Loucy (cell line): ENCODE results near the gene TACC2.

Source experiments
- H2AFZ ChIP-seq: fragments of 200-600 bp; sonication (generic); 2 replicates; pipeline ENCODE4 v1.6.0; 2016; ENCODE audit warnings: antibody characterized with exemption, mild to moderate bottlenecking, low read length, moderate library complexity
- H3F3A ChIP-seq: fragments of 200-600 bp; 2 replicates; pipeline ENCODE4 v1.6.0; 2016; ENCODE audit warnings: antibody characterized with exemption, low read depth, mild to moderate bottlenecking
- H3K27me3 ChIP-seq: fragments of 200-600 bp; sonication (generic); 2 replicates; pipeline ENCODE4 v1.6.1; 2014; ENCODE audit warnings: low read length, mild to moderate bottlenecking; ENCODE audit not compliant: insufficient read depth, poor library complexity, severe bottlenecking
- H3K36me3 ChIP-seq: fragments of 200-600 bp; sonication (generic); 2 replicates; pipeline ENCODE4 v1.6.1; 2016; ENCODE audit warnings: low read length; ENCODE audit not compliant: insufficient read depth
- H3K4me1 ChIP-seq: fragments of 200-600 bp; sonication (generic); 2 replicates; pipeline ENCODE4 v1.5.1; 2014; ENCODE audit warnings: low read length, mild to moderate bottlenecking; ENCODE audit not compliant: insufficient read depth, poor library complexity, severe bottlenecking
- H3K4me2 ChIP-seq: fragments of 200-600 bp; sonication (generic); 2 replicates; pipeline ENCODE4 v1.6.0; 2014; ENCODE audit warnings: antibody characterized with exemption, low read length, low read depth, mild to moderate bottlenecking; ENCODE audit not compliant: poor library complexity, severe bottlenecking
- H3K4me3 ChIP-seq: fragments of 200-600 bp; sonication (generic); 2 replicates; pipeline ENCODE4 v1.5.1; 2014; ENCODE audit warnings: low read length, mild to moderate bottlenecking, mixed read lengths; ENCODE audit not compliant: poor library complexity, severe bottlenecking
- H3K79me2 ChIP-seq: fragments of 200-600 bp; sonication (generic); 2 replicates; pipeline ENCODE4 v1.6.1; 2014; ENCODE audit warnings: low read length; ENCODE audit not compliant: insufficient read depth
- H3K9ac ChIP-seq: fragments of 200-600 bp; sonication (generic); 2 replicates; pipeline ENCODE4 v1.6.0; 2014; ENCODE audit warnings: mild to moderate bottlenecking, low read depth, low read length, moderate library complexity; ENCODE audit not compliant: poor library complexity, severe bottlenecking
- H3K9me2 ChIP-seq: fragments of 200-600 bp; sonication (generic); replicated peaks from 2 replicates; pipeline ENCODE4 v1.6.1; 2016; ENCODE audit warnings: low read depth, low read length, mixed read lengths
- H3K9me3 ChIP-seq: fragments of 200-600 bp; sonication (generic); 2 replicates; pipeline ENCODE4 v1.6.1; 2014; ENCODE audit warnings: mild to moderate bottlenecking, antibody characterized with exemption, low read length, low read depth; ENCODE audit not compliant: insufficient read depth
- H4K20me1 ChIP-seq: fragments of 200-600 bp; sonication (generic); 2 replicates; pipeline ENCODE4 v1.6.0; 2014; ENCODE audit warnings: antibody characterized with exemption, low read length, mild to moderate bottlenecking; ENCODE audit not compliant: insufficient read depth, poor library complexity, severe bottlenecking
- CTCF ChIP-seq: fragments of 200-600 bp; sonication (generic); conservative IDR thresholded peaks from 2 replicates; pipeline ENCODE4 v1.5.1; 2014; ENCODE audit warnings: mild to moderate bottlenecking, antibody characterized with exemption, low read length
- EZH2phosphoT487 ChIP-seq: fragments of 200-600 bp; IDR thresholded peaks from 2 replicates; pipeline ENCODE4 v1.6.1; 2018; ENCODE audit warnings: antibody characterized with exemption, mild to moderate bottlenecking, moderate library complexity, borderline replicate concordance

Gene TACC2

DNA sequence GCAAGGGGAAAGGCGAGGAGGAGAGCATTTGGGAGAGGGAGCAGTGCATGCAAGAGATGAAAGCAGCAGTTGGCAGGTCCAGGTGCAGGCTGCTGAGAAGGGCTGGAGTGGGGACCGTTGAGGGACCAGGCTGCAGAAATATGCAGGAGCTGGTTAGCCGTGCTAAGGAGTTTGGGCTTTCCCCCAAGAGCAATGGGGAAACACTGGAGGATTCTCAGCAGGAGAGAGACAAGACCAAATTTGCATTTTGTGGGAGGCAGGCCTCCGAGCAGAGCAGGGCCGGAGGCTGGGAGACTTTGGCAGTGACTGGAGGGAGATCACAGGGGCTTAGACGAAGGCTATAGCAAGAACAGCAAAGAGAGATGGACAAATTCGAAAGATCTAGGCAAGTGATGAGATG, 293.9 kb downstream of the TACC2 start:
- Histone ChIP-seq H3K9ac (no peak overlapping the region), H3K27me3 (no peaks in the 10 kb centered on the region), H4K20me1 (no peaks in the 10 kb centered on the region), H3K79me2 (no peaks in the 10 kb centered on the region), H3K4me1 (no peaks in the 10 kb centered on the region), H3K36me3 (no peaks in the 10 kb centered on the region), H3K9me3 (no peaks in the 10 kb centered on the region), H3K4me3 (no peak overlapping the region), H3K9me2 (no peaks in the 10 kb centered on the region), H3F3A (no peaks in the 10 kb centered on the region), H3K4me2 (no peak overlapping the region), H2AFZ (no peak overlapping the region)
- TF ChIP-seq CTCF = no peak
- no peak for TF ChIP-seq EZH2phosphoT487

DNA sequence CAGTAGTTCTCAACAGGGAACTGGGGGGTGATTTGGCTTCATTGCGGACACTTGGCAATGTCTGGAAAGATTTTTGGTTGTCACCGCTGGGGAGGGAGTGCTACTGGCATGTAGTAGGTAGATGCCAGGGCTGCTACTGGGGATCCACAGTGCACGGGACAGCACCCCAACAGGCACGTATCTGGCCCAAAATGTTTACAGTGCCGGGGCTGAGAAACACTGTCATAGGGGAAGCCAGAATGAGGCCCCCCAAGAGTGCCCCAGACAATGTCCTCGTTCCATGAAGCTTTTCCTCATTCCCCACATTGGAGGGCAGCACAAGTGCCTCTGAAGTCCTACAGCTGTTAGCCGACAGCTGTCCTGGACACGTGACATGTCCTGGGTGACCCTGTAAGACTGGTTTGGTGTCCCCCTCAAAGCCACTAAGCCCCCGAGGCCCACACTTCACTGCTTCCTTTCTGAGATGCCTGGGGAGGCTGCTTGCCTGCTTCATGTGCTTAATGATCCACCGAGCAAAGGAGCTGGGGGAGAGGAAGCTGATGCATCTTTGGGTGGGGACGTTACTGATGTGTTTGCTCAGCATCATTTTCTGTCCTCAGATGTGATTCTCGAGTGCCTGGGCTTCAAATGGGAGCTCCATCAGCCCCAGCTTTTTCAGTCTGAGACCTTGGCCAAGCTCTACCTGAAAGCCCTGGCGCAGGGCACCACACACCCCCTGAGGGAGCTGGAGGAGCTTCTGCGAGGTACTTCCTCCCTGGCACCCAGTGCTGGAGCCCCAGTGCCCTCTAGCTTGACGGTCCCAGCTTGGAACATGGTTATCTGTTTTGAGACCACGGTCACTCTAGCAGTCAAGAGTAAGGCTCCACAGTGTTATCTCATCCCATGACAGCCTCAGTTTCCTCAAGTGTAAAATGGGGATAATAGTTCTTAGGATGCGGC, 296.8 kb downstream of the TACC2 start:
- H4K20me1 ChIP-seq = no peaks in the 10 kb centered on the region
- H3K27me3 ChIP-seq = no peaks in the 10 kb centered on the region
- no peak for TF ChIP-seq EZH2phosphoT487
- TF ChIP-seq CTCF = no peak
- H3K9ac ChIP-seq = no peak overlapping the region
- no peaks in the 10 kb centered on the region for H3K79me2 ChIP-seq
- no peaks in the 10 kb centered on the region for H3K9me2 ChIP-seq
- no peaks in the 10 kb centered on the region for H3K9me3 ChIP-seq
- H3F3A ChIP-seq = no peaks in the 10 kb centered on the region
- no peaks in the 10 kb centered on the region for H3K36me3 ChIP-seq
- no peak overlapping the region for H3K4me2 ChIP-seq
- H2AFZ ChIP-seq = no peak overlapping the region
- no peaks in the 10 kb centered on the region for H3K4me1 ChIP-seq
- H3K4me3 ChIP-seq = no peak overlapping the region

GRCh38 chr10:122286867-122287266, 297.9 kb downstream of the TACC2 start:
- Histone ChIP-seq H3K4me2 (no peak overlapping the region), H3K9me3 (no peaks in the 10 kb centered on the region)

More at GRCh38 chr10:122286867-122287266, 297.9 kb downstream of the TACC2 start:
- Histone ChIP-seq H3K79me2 (no peaks in the 10 kb centered on the region), H2AFZ (no peak overlapping the region), H3K36me3 (no peaks in the 10 kb centered on the region), H3K9ac (no peak overlapping the region), H3K27me3 (no peaks in the 10 kb centered on the region), H3F3A (no peaks in the 10 kb centered on the region), H3K4me3 (no peak overlapping the region), H4K20me1 (no peaks in the 10 kb centered on the region), H3K4me1 (no peaks in the 10 kb centered on the region), H3K9me2 (no peaks in the 10 kb centered on the region)
- TF ChIP-seq CTCF (no peak), EZH2phosphoT487 (no peak)
